B cell (primary cell): ENCODE results near the gene THADA. TPM values are rescaled to one million over a fixed set of nuclear protein-coding genes. Genes with fewer than 3 reads are reported as not detected.

Experiments
- ATAC-seq: fragments of 200-7000 bp; cut with Tn5 transposase; one replicate; pipeline ENCODE4 v1.10.0; 2021; ENCODE audit warnings: low read depth, mild to moderate bottlenecking, moderate number of reproducible peaks, moderate library complexity
- CTCF ChIA-PET: fragments of 350-600 bp; sonication (Branson Sonifier 250); formaldehyde crosslinking; loops from one replicate; lab custom pipeline; 2021; ENCODE audit warnings: antibody characterized with exemption, inconsistent platforms; lab: Charles Lee
- POLR2A ChIA-PET: fragments of 350-600 bp; sonication (Branson Sonifier 250); formaldehyde crosslinking; loops from one replicate; lab custom pipeline; 2021; ENCODE audit warnings: antibody characterized with exemption; lab: Charles Lee
- DNase-seq: peaks from one replicate; pipeline ENCODE4 v3.0.0; 2013
- H2AFZ ChIP-seq: 2 replicates; pipeline ENCODE4 v1.6.1; 2012; ENCODE audit warnings: mild to moderate bottlenecking, low read depth, low read length; ENCODE audit not compliant: insufficient read depth, poor library complexity, severe bottlenecking
- H3K27ac ChIP-seq, 2 donors: 1 replicate in 1 of 2; 2 replicates in 1 of 2; pipeline ENCODE4 v1.5.1; 2012 to 2013; ENCODE audit warnings: low read length in 2 of 2, mild to moderate bottlenecking in 2 of 2, moderate library complexity in 1 of 2
- H3K27me3 ChIP-seq, 4 experiments: fragments of 200-600 bp in 1 of 4; sonication (generic) in 1 of 4; replicated peaks in 1 of 4; 1 replicate in 2 of 4; 2 replicates in 2 of 4; pipeline versions ENCODE4 v1.6.1 to v1.7.0; 2013 to 2016; ENCODE audit warnings: low read length in 3 of 4, mild to moderate bottlenecking in 2 of 4, mixed read lengths in 1 of 4, moderate library complexity in 1 of 4; ENCODE audit not compliant: insufficient read depth in 4 of 4, control insufficient read depth in 3 of 4; ENCODE audit errors: control extremely low read depth in 1 of 4
- H3K36me3 ChIP-seq, 2 experiments: replicated peaks in 1 of 2; 1 replicate in 1 of 2; 2 replicates in 1 of 2; pipeline versions ENCODE4 v1.6.1 to v1.7.1; 2013; ENCODE audit warnings: low read length in 1 of 2; ENCODE audit not compliant: insufficient read depth in 2 of 2, control insufficient read depth in 1 of 2; ENCODE audit errors: control extremely low read depth in 1 of 2, extremely low read depth in 1 of 2
- H3K4me1 ChIP-seq, 2 donors: fragments of 200-600 bp in 1 of 2; sonication (generic) in 1 of 2; 1 replicate in 1 of 2; 2 replicates in 1 of 2; pipeline versions ENCODE4 v1.5.1 to v1.6.1; 2013 to 2017; ENCODE audit warnings: low read length in 2 of 2; ENCODE audit not compliant: control insufficient read depth in 2 of 2, insufficient read depth in 2 of 2
- H3K4me2 ChIP-seq: replicated peaks from 2 replicates; pipeline ENCODE3; 2012; ENCODE audit warnings: mild to moderate bottlenecking, low read depth, low read length; ENCODE audit not compliant: poor library complexity, severe bottlenecking
- H3K4me3 ChIP-seq, 5 experiments: fragments of 200-600 bp in 1 of 5; sonication (generic) in 1 of 5; 1 replicate in 3 of 5; 2 replicates in 2 of 5; pipeline versions ENCODE4 v1.5.1 to v1.7.0; 2011 to 2016; ENCODE audit warnings: low read length in 4 of 5, mild to moderate bottlenecking in 4 of 5, low read depth in 2 of 5, control low read depth in 1 of 5, moderate library complexity in 1 of 5; ENCODE audit not compliant: insufficient read depth in 1 of 5; ENCODE audit errors: control extremely low read depth in 1 of 5, extremely low read depth in 1 of 5
- H3K79me2 ChIP-seq: fragments of 200-600 bp; sonication (generic); one replicate; pipeline ENCODE4 v1.6.0; 2016; ENCODE audit warnings: low read length; ENCODE audit not compliant: control insufficient read depth, insufficient read depth
- H3K9ac ChIP-seq: fragments of 200-600 bp; sonication (generic); 2 replicates; pipeline ENCODE4 v1.6.1; 2017; ENCODE audit warnings: mild to moderate bottlenecking, low read length, moderate library complexity
- H3K9me3 ChIP-seq, 3 donors: one replicate each; pipeline versions ENCODE4 v1.6.1 to v1.7.1; 2013; ENCODE audit warnings: low read length in 2 of 3; ENCODE audit not compliant: control insufficient read depth in 2 of 3, insufficient read depth in 1 of 3; ENCODE audit errors: control extremely low read depth in 1 of 3
- H4K20me1 ChIP-seq: 2 replicates; pipeline ENCODE4 v1.6.0; 2012; ENCODE audit warnings: mild to moderate bottlenecking, low read length; ENCODE audit not compliant: insufficient read depth, control insufficient read depth, poor library complexity, severe bottlenecking
- H3K27ac Mint-ChIP-seq: one replicate; pipeline ENCODE4 v1.8.0; 2021; ENCODE audit warnings: mixed read lengths
- H3K27me3 Mint-ChIP-seq: one replicate; pipeline ENCODE4 v1.8.0; 2021; ENCODE audit warnings: mixed read lengths
- H3K4me1 Mint-ChIP-seq: one replicate; pipeline ENCODE4 v1.8.0; 2021; ENCODE audit warnings: mixed read lengths
- H3K4me3 Mint-ChIP-seq: one replicate; pipeline ENCODE4 v1.8.0; 2021; ENCODE audit warnings: mixed read lengths
- H3K9me3 Mint-ChIP-seq: one replicate; pipeline ENCODE4 v1.8.0; 2022; ENCODE audit warnings: mixed read lengths; ENCODE audit not compliant: insufficient read depth
- CTCF ChIP-seq: fragments of 200-600 bp; IDR thresholded peaks from one replicate; pipeline ENCODE4 v1.8.0; 2022; ENCODE audit warnings: antibody characterized with exemption, mild to moderate bottlenecking
- EZH2 ChIP-seq: IDR thresholded peaks from 2 replicates; pipeline ENCODE4 v1.6.1; 2012; ENCODE audit warnings: borderline replicate concordance, low read depth, mild to moderate bottlenecking, moderate library complexity, low read length; ENCODE audit not compliant: insufficient read depth, poor library complexity, severe bottlenecking
- WGBS: methylation state at CpG from one replicate; pipeline ENCODE4 v1.1.5; 2013; ENCODE audit warnings: missing lambda C conversion rate; ENCODE audit not compliant: insufficient coverage; 5-methylcytosine and 5-hydroxymethylcytosine counted together
- intact Hi-C: fragments of 100-400 bp; cut with micrococcal nuclease; formaldehyde crosslinking; loops from one replicate; pipeline ENCODE4 v1.10.0; 2022
- polyA plus RNA-seq: library from polyadenylated mRNA; depleted of rRNA; stranded (reverse); fragments of >200 nt; gene quantifications from 2 replicates; pipeline ENCODE4 v1.2.3, GENCODE V29; 2012
- total RNA-seq, 2 donors: library from RNA; stranded (reverse); fragments of 120-200 nt in 1 of 2; gene quantifications; 1 replicate in 1 of 2; 2 replicates in 1 of 2; pipeline versions ENCODE4 v1.2.3 to v1.2.4, GENCODE V29; 2013 to 2022

Gene THADA
- total and polyA plus RNA-seq, 2 donors (not counting 1 experiment from before 2014, with no cell fraction given), result 17.6 to 48.5 TPM

- H3K27ac ChIP-seq, result no peak overlapping the region
- no peak overlapping the region for H2AFZ ChIP-seq
- no peak overlapping the region for H3K4me2 ChIP-seq
- no peak for DNase-seq
- no peak for ATAC-seq
- H3K27ac Mint-ChIP-seq, result no peak overlapping the region
- H3K9ac ChIP-seq, result no peak overlapping the region
- no peaks in the 10 kb centered on the region for H3K27me3 ChIP-seq
- H3K4me3 Mint-ChIP-seq, result no peak overlapping the region
- no peak for TF ChIP-seq EZH2
- no peak for TF ChIP-seq CTCF
- CTCF ChIA-PET, result no interaction called here
- no peaks in the 10 kb centered on the region for H3K79me2 ChIP-seq
- no peaks in the 10 kb centered on the region for H3K9me3 ChIP-seq
- no CpG with 5 or more reads among the region's 1 CpG for WGBS
- POLR2A ChIA-PET, result no interaction called here
- no peak overlapping the region for H3K4me3 ChIP-seq
- intact Hi-C loops, result no loop called here
- no peaks in the 10 kb centered on the region for H3K4me1 Mint-ChIP-seq
- H3K36me3 ChIP-seq, result peaks cover 4 to 6% of the 10 kb centered on the region in 2 experiments
- H4K20me1 ChIP-seq, result no peaks in the 10 kb centered on the region
- no peaks in the 10 kb centered on the region for H3K9me3 Mint-ChIP-seq
- H3K4me1 ChIP-seq, result no peaks in the 10 kb centered on the region
- H3K27me3 Mint-ChIP-seq, result no peaks in the 10 kb centered on the region
These were observed 246.8 kb downstream of the THADA start for GRCh38 chr2:43348908-43349661.

- no peak overlapping the region for H3K27ac ChIP-seq
- CTCF ChIA-PET, result no interaction called here
- intact Hi-C loops, result no loop called here
- no peak overlapping the region for H2AFZ ChIP-seq
- TF ChIP-seq EZH2, result no peak
- TF ChIP-seq CTCF, result no peak
- no peaks in the 10 kb centered on the region for H3K4me1 ChIP-seq
- no peak overlapping the region for H3K9ac ChIP-seq
- ATAC-seq (no peak), DNase-seq (no peak)
- H3K4me2 ChIP-seq, result no peak overlapping the region
- POLR2A ChIA-PET, result no interaction called here
- Mint-ChIP-seq H3K27ac (no peak overlapping the region), H3K4me1 (no peaks in the 10 kb centered on the region), H3K9me3 (no peaks in the 10 kb centered on the region), H3K4me3 (no peak overlapping the region), H3K27me3 (no peaks in the 10 kb centered on the region)
- no peaks in the 10 kb centered on the region for H4K20me1 ChIP-seq
- 100% methylated on average over 3 of the region's 4 CpGs for WGBS
- no peak overlapping the region for H3K4me3 ChIP-seq
- no peaks in the 10 kb centered on the region for H3K27me3 ChIP-seq
- no peaks in the 10 kb centered on the region for H3K9me3 ChIP-seq
- H3K79me2 ChIP-seq, result no peaks in the 10 kb centered on the region
- peaks cover 8 to 19% of the 10 kb centered on the region in 2 experiments for H3K36me3 ChIP-seq
These were observed 248.1 kb downstream of the THADA start for GRCh38 chr2:43347746-43348145.
